Activated CD4-positive, alpha-beta T cell treated with anti-CD3 and anti-CD28 coated beads, Interleukin-2, amount 50 U/mL, for 24 hours (primary cell): ENCODE results near the gene DPY19L2.
"Not testable (repeated sequence)": the region's sequence is repeated elsewhere in the genome, so short reads cannot be mapped to it uniquely, and the experiment has no call there.

Experiments used
- DNase-seq, 2 donors: peaks; one replicate each; pipeline ENCODE4 v3.0.0-alpha.2; 2020; ENCODE audit warnings: low read depth in 1 of 2, low spot score in 1 of 2

Gene DPY19L2

GRCh38 chr12:63537838-63538237 lies 130.5 kb downstream of the DPY19L2 start:
- DNase-seq = not testable (repeated sequence)

- not testable (repeated sequence) for DNase-seq
These were observed 138.7 kb downstream of the DPY19L2 start for GRCh38 chr12:63529641-63530040.

GRCh38 chr12:63525831-63526230 lies 142.5 kb downstream of the DPY19L2 start:
- no peak for DNase-seq

- no peak for DNase-seq
These were observed 146.6 kb downstream of the DPY19L2 start for GRCh38 chr12:63521706-63522105.
